ENCODE data around the gene HECW1.

Gene HECW1

GRCh38 chr7:43384616-43385308 is 272.3 kb downstream of the HECW1 start:
- DNase-seq: no peak

- DNase-seq: no peak
Observed at GRCh38 chr7:43385309-43385680, 272.8 kb downstream of the HECW1 start.

- DNase-seq: no peak
Observed at GRCh38 chr7:43385856-43386255, 273.4 kb downstream of the HECW1 start.

GRCh38 chr7:43387932-43388331 is 275.5 kb downstream of the HECW1 start:
- no peak for DNase-seq

GRCh38 chr7:43390576-43390975 is 278.1 kb downstream of the HECW1 start:
- DNase-seq: no peak

GRCh38 chr7:43391518-43391917 is 279.1 kb downstream of the HECW1 start:
- DNase-seq: no peak

GRCh38 chr7:43392638-43393330 is 280.3 kb downstream of the HECW1 start:
- no peak for DNase-seq

GRCh38 chr7:43394441-43395130 is 282.1 kb downstream of the HECW1 start:
- DNase-seq: no peak

GRCh38 chr7:43395351-43395750 is 282.9 kb downstream of the HECW1 start:
- no peak for DNase-seq

GRCh38 chr7:43396187-43396740 is 283.8 kb downstream of the HECW1 start:
- DNase-seq: no peak

- DNase-seq: no peak
Observed at GRCh38 chr7:43398831-43399230, 286.4 kb downstream of the HECW1 start.

GRCh38 chr7:43405948-43406347 is 293.5 kb downstream of the HECW1 start:
- no peak for DNase-seq

- DNase-seq: no peak
Observed at GRCh38 chr7:43406961-43407360, 294.5 kb downstream of the HECW1 start.

- DNase-seq: no peak
Observed at GRCh38 chr7:43408981-43409380, 296.5 kb downstream of the HECW1 start.

- DNase-seq: no peak
Observed at GRCh38 chr7:43417455-43417854, 305.0 kb downstream of the HECW1 start.

GRCh38 chr7:43430411-43430810 is 318.0 kb downstream of the HECW1 start:
- no peak for DNase-seq

- no peak for DNase-seq
Observed at GRCh38 chr7:43431020-43431595, 318.7 kb downstream of the HECW1 start.

GRCh38 chr7:43433639-43434038 is 321.2 kb downstream of the HECW1 start:
- DNase-seq: no peak

GRCh38 chr7:43437001-43437400 is 324.6 kb downstream of the HECW1 start:
- no peak for DNase-seq

GRCh38 chr7:43438897-43439479 is 326.5 kb downstream of the HECW1 start:
- DNase-seq: no peak

- DNase-seq: peak; percentile 22
Observed at GRCh38 chr7:43439631-43440401, 327.4 kb downstream of the HECW1 start.
